K562 (cell line): ENCODE data around the gene MOCS3. TPM values are rescaled to one million over a fixed set of nuclear protein-coding genes. Genes with fewer than 3 reads are reported as not detected.
A peak's percentile ranks its signal among the peaks of the same experiment; 100 is the strongest.

Experiments
- ATAC-seq: fragments of 200-7000 bp; cut with Tn5 transposase; 3 replicates; pipeline ENCODE4 v1.9.1; 2020; ENCODE audit warnings: moderate library complexity
- BruUV-seq: library from RNA; stranded (reverse); fragments of 400-500 nt; replicated peaks from 2 replicates; lab custom pipeline; 2021; lab: Mats Ljungman, UMichigan
- CTCF ChIA-PET: fragments of 300-600 bp; formaldehyde crosslinking; extraction: SDS; loops from one replicate; lab custom pipeline; 2021; ENCODE audit warnings: low intra/inter-chr PET ratio; lab: Yijun Ruan, JAX
- POLR2A ChIA-PET: fragments of 300-600, 350-650 bp; sonication (Branson Sonifier 250); formaldehyde crosslinking; extraction: SDS; loops from one replicate; lab custom pipeline; 2021; ENCODE audit warnings: antibody characterized with exemption, inconsistent platforms; lab: Yijun Ruan, JAX
- DNase-seq, 4 experiments: peaks; one replicate each; pipeline versions ENCODE4 v3.0.0 to v3.0.0-alpha.2; 2011 to 2018; ENCODE audit warnings: low spot score in 3 of 4, mixed read lengths in 3 of 4; ENCODE audit errors: extremely low read depth in 1 of 4
- FAIRE-seq: peaks from 2 replicates; lab custom pipeline; 2011; peaks lifted over from hg19 to GRCh38; lab: Jason Lieb, UNC
- H2AFZ ChIP-seq: 2 replicates; pipeline ENCODE4 v1.6.0; 2011; ENCODE audit warnings: low read depth, low read length, control low read depth, inconsistent platforms
- H3K27ac ChIP-seq: fragments of 200-600 bp; 3 replicates; pipeline ENCODE4 v1.8.0; 2011; ENCODE audit warnings: low read depth, mild to moderate bottlenecking, control low read depth, inconsistent platforms, low read length, moderate library complexity, mixed read lengths; ENCODE audit errors: extremely low read depth
- H3K27me3 ChIP-seq, 2 experiments: fragments of 300-600 bp in 1 of 2; 2 replicates in 1 of 2; 3 replicates in 1 of 2; pipeline versions ENCODE4 v1.6.0 to v1.8.0; 2011; ENCODE audit warnings: inconsistent platforms in 2 of 2, low read length in 2 of 2, mild to moderate bottlenecking in 1 of 2, mixed read lengths in 1 of 2, moderate library complexity in 1 of 2; ENCODE audit not compliant: control insufficient read depth in 2 of 2, insufficient read depth in 2 of 2
- H3K36me3 ChIP-seq: fragments of 300-600 bp; 3 replicates; pipeline ENCODE4 v1.8.0; 2011; ENCODE audit warnings: mild to moderate bottlenecking, low read length, inconsistent platforms; ENCODE audit not compliant: control insufficient read depth, insufficient read depth
- H3K4me1 ChIP-seq, 2 experiments: fragments of 200-600 bp in 1 of 2; replicated peaks in 1 of 2; 2 replicates in 1 of 2; 3 replicates in 1 of 2; pipeline versions ENCODE4 v1.5.1 to v1.8.0; 2011; ENCODE audit warnings: inconsistent platforms in 2 of 2, low read length in 2 of 2, mild to moderate bottlenecking in 1 of 2, mixed read lengths in 1 of 2, moderate library complexity in 1 of 2; ENCODE audit not compliant: control insufficient read depth in 2 of 2, insufficient read depth in 2 of 2
- H3K4me2 ChIP-seq: 2 replicates; pipeline ENCODE4 v1.6.1; 2011; ENCODE audit warnings: low read length, control low read depth, inconsistent platforms, mixed read lengths; ENCODE audit not compliant: insufficient read depth
- H3K4me3 ChIP-seq: fragments of 200-600 bp; sonication (generic), shearing (Covaris generic); 2 replicates; pipeline ENCODE4 v1.5.1; 2016; ENCODE audit warnings: control low read depth, inconsistent platforms
- H3K79me2 ChIP-seq: fragments of 200-600 bp; 3 replicates; pipeline ENCODE4 v1.8.0; 2011; ENCODE audit warnings: low read length, inconsistent platforms; ENCODE audit not compliant: control insufficient read depth, insufficient read depth
- H3K9ac ChIP-seq, 2 experiments: 2 replicates each; pipeline versions ENCODE4 v1.6.0 to v1.6.1; 2011; ENCODE audit warnings: low read depth in 2 of 2, low read length in 2 of 2, control low read depth in 1 of 2, inconsistent platforms in 1 of 2, mild to moderate bottlenecking in 1 of 2, mixed read lengths in 1 of 2; ENCODE audit not compliant: insufficient read depth in 1 of 2
- H3K9me1 ChIP-seq: one replicate; pipeline ENCODE4 v1.6.0; 2011; ENCODE audit warnings: inconsistent platforms, mild to moderate bottlenecking, low read length, moderate library complexity; ENCODE audit not compliant: control insufficient read depth, insufficient read depth
- H3K9me3 ChIP-seq: replicated peaks from 2 replicates; pipeline ENCODE4 v1.5.1; 2011; ENCODE audit warnings: low read depth, low read length, inconsistent platforms; ENCODE audit not compliant: control insufficient read depth, insufficient read depth
- H4K20me1 ChIP-seq: replicated peaks from 2 replicates; pipeline ENCODE4 v1.6.1; 2011; ENCODE audit warnings: low read length, inconsistent platforms, mixed read lengths; ENCODE audit not compliant: control insufficient read depth, insufficient read depth
- ADNP ChIP-seq: fragments of 200-800 bp; sonication (Bioruptor generic); IDR thresholded peaks from 2 replicates; pipeline ENCODE4 v1.6.1; 2016; ENCODE audit warnings: missing genetic modification characterization, missing compliant biosample characterization
- MBD2 ChIP-seq: sonication (generic); IDR thresholded peaks from 2 replicates; pipeline ENCODE4 v1.6.1; 2016; ENCODE audit warnings: low read depth, borderline replicate concordance
- MTA3 ChIP-seq: fragments of 450-650 bp; formaldehyde crosslinking; IDR thresholded peaks from 2 replicates; pipeline ENCODE4 v1.6.1; 2017; ENCODE audit warnings: mild to moderate bottlenecking, borderline replicate concordance
- NR4A1 ChIP-seq, 2 experiments: fragments of 250-450 bp in 1 of 2; fragments of 450-650 bp in 1 of 2; sonication (Bioruptor Pico) in 1 of 2; IDR thresholded peaks; 2 replicates each; pipeline versions ENCODE4 v1.4.0 to v1.6.1; 2016 to 2020; ENCODE audit warnings: mild to moderate bottlenecking in 2 of 2, missing compliant biosample characterization in 1 of 2, missing genetic modification characterization in 1 of 2, moderate library complexity in 1 of 2
- XRCC5 ChIP-seq: fragments of 200-400 bp; formaldehyde crosslinking; IDR thresholded peaks from 2 replicates; pipeline ENCODE4 v1.6.1; 2017; ENCODE audit warnings: low read depth, mild to moderate bottlenecking, low read length
- WGBS: fragments of 100-300 bp; shearing (Covaris generic); methylation state at CpG from one replicate; pipeline ENCODE4 v1.1.6; 2016; ENCODE audit warnings: low coverage, mixed read lengths; ENCODE audit not compliant: insufficient coverage; ENCODE audit errors: missing lambda C conversion rate; 5-methylcytosine and 5-hydroxymethylcytosine counted together
- in situ Hi-C: fragments of 300-500 bp; cut with MboI; formaldehyde crosslinking; loops from 4 replicates; pipeline ENCODE4 v1.15.0; 2018; ENCODE audit warnings: inconsistent platforms, mixed read lengths
- intact Hi-C: fragments of 100-400 bp; cut with micrococcal nuclease; formaldehyde crosslinking; loops from 2 replicates; pipeline ENCODE4 v1.14.2; 2022
- polyA plus RNA-seq, 8 experiments: library from polyadenylated mRNA; depleted of rRNA in 4 of 8; stranded (reverse) in 5 of 8; unstranded in 3 of 8; fragments of >200 nt; fragmentation: Nextera tagmentation in 2 of 8; fragmentation: Illumina TruSeq in 1 of 8; extraction: Ambion mirVana in 2 of 8; extraction: Trizol in 1 of 8; gene quantifications; 2 replicates each; pipeline versions ENCODE4 v1.2.1 to v1.2.3, GENCODE V29; 2011 to 2014; ENCODE audit warnings: inconsistent platforms in 1 of 8, missing spikeins in 1 of 8
- total RNA-seq, 7 experiments: library from RNA; depleted of rRNA in 6 of 7; stranded (reverse); fragments of >200 nt in 6 of 7; fragmentation: Illumina TruSeq in 2 of 7; extraction: Trizol in 2 of 7; gene quantifications; 2 replicates each; pipeline versions ENCODE4 v1.2.1 to v1.2.3, GENCODE V29; 2011 to 2021; ENCODE audit warnings: low replicate concordance in 1 of 7
- TF ChIP-seq, protein P1 (sequence below): sonication (generic); formaldehyde crosslinking; IDR thresholded peaks from 2 replicates; pipeline ENCODE4 v1.8.1; 2023; ENCODE audit warnings: mild to moderate bottlenecking, missing genetic modification reagents

MOCS3 gene
- total and polyA plus RNA-seq, 9 of the 15 experiments (the other 6 are each of a cell fraction or from before 2014, with no cell fraction given): 0.70 to 6.2 (median 2.9) TPM

DNA sequence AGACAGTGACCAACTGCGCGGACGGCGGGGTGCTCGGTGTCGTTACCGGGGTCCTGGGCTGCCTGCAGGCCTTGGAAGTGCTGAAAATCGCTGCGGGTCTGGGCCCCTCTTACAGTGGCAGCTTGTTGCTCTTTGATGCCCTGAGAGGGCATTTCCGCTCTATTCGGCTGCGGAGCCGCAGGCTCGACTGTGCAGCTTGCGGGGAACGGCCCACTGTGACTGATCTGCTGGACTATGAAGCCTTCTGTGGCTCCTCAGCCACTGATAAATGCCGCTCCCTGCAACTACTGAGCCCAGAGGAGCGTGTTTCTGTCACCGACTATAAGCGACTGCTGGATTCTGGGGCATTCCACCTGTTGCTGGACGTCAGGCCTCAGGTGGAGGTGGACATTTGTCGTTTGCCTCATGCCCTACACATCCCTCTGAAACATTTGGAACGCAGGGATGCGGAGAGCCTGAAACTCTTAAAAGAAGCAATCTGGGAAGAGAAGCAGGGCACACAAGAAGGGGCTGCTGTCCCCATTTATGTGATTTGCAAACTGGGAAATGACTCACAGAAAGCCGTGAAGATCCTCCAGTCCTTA is 1.0 kb downstream of the MOCS3 start:
- Histone ChIP-seq H3K27ac (peak overlapping the region; percentile 97; the same call in 2 of the 3 replicates), H3K4me3 (peak overlapping the region; percentile 74), H4K20me1 (peaks cover 20% of the 10 kb centered on the region), H2AFZ (no peak overlapping the region), H3K27me3 (peaks cover 0 to 2% of the 10 kb centered on the region in 2 experiments; a peak in 2 of 5 replicates), H3K4me1 (peaks cover 12 to 19% of the 10 kb centered on the region in 2 experiments; a peak in 4 of 5 replicates), H3K9ac (peak overlapping the region; percentile 95 to 96), H3K4me2 (peak overlapping the region; percentile 93), H3K9me3 (no peaks in the 10 kb centered on the region), H3K36me3 (peaks cover 40% of the 10 kb centered on the region), H3K9me1 (peaks cover 8% of the 10 kb centered on the region), H3K79me2 (peaks cover 62% of the 10 kb centered on the region)
- intact Hi-C loops (no loop called here), in situ Hi-C loops (no loop called here)
- TF ChIP-seq NR4A1 (CRISPR knock-in tag; IDR thresholded peaks at IDR 0.05) (no peak), NR4A1 (tag; IDR thresholded peaks at IDR 0.05) (no peak), MTA3 (no peak), MBD2 (no peak), ADNP (tag) (no peak), XRCC5 (no peak)
- TF ChIP-seq, protein P1, sequence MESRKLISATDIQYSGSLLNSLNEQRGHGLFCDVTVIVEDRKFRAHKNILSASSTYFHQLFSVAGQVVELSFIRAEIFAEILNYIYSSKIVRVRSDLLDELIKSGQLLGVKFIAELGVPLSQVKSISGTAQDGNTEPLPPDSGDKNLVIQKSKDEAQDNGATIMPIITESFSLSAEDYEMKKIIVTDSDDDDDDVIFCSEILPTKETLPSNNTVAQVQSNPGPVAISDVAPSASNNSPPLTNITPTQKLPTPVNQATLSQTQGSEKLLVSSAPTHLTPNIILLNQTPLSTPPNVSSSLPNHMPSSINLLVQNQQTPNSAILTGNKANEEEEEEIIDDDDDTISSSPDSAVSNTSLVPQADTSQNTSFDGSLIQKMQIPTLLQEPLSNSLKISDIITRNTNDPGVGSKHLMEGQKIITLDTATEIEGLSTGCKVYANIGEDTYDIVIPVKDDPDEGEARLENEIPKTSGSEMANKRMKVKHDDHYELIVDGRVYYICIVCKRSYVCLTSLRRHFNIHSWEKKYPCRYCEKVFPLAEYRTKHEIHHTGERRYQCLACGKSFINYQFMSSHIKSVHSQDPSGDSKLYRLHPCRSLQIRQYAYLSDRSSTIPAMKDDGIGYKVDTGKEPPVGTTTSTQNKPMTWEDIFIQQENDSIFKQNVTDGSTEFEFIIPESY (CRISPR knock-in tag): 0 out of 2 replicates have a peak, but pooled peaks have one; percentile 23
- no TSS peak for BruUV-seq
- POLR2A ChIA-PET: interaction anchor here (0.7 kb wide), 1 partner anchor 139 kb away, joined by 3 read pairs; no protein-coding TSS in a partner anchor
- CTCF ChIA-PET: no interaction called here
- DNase-seq (no peak), FAIRE-seq (no peak), ATAC-seq (no peak; the same call in 2 of the 3 replicates)
- WGBS: 34% methylated on average over 17 of the region's 25 CpGs
